Mesenchymal stem cell (in vitro differentiated cells and primary cell): ENCODE results near the gene CD2AP.

Source experiments
- DNase-seq: peaks from one replicate; pipeline ENCODE4 v3.0.0-alpha.2; 2013
- H2AFZ ChIP-seq: one replicate; pipeline ENCODE4 v1.6.1; 2013; ENCODE audit warnings: low read depth, mild to moderate bottlenecking, control low read depth, inconsistent platforms, low read length, moderate library complexity
- H2AK5ac ChIP-seq: 2 replicates; pipeline ENCODE4 v1.6.1; 2013; ENCODE audit warnings: low read length, moderate library complexity, mild to moderate bottlenecking, inconsistent platforms; ENCODE audit not compliant: severe bottlenecking
- H2BK120ac ChIP-seq: one replicate; pipeline ENCODE4 v1.6.1; 2013; ENCODE audit warnings: low read depth, mild to moderate bottlenecking, inconsistent platforms, low read length, moderate library complexity
- H2BK12ac ChIP-seq, 2 experiments: one replicate each; pipeline ENCODE4 v1.6.1; 2013; ENCODE audit warnings: inconsistent platforms in 2 of 2, low read length in 2 of 2, mild to moderate bottlenecking in 2 of 2, moderate library complexity in 2 of 2, control low read depth in 1 of 2
- H2BK15ac ChIP-seq: one replicate; pipeline ENCODE4 v1.6.1; 2013; ENCODE audit warnings: mild to moderate bottlenecking, low read depth, inconsistent platforms; ENCODE audit not compliant: poor library complexity, severe bottlenecking
- H2BK5ac ChIP-seq: 2 replicates; pipeline ENCODE4 v1.6.1; 2013; ENCODE audit warnings: low read depth, mild to moderate bottlenecking, low read length, control low read depth, inconsistent platforms; ENCODE audit not compliant: poor library complexity, severe bottlenecking
- H3K14ac ChIP-seq, 2 experiments: one replicate each; pipeline ENCODE4 v1.6.1; 2013; ENCODE audit warnings: inconsistent platforms in 2 of 2, low read length in 2 of 2, control low read depth in 1 of 2, mild to moderate bottlenecking in 1 of 2, moderate library complexity in 1 of 2
- H3K18ac ChIP-seq, 2 experiments: one replicate each; pipeline ENCODE4 v1.6.1; 2013; ENCODE audit warnings: inconsistent platforms in 2 of 2, low read length in 2 of 2, control low read depth in 1 of 2, low read depth in 1 of 2, mild to moderate bottlenecking in 1 of 2
- H3K23ac ChIP-seq, 2 experiments: one replicate each; pipeline ENCODE4 v1.6.1; 2013; ENCODE audit warnings: inconsistent platforms in 2 of 2, low read length in 2 of 2, mild to moderate bottlenecking in 2 of 2, moderate library complexity in 2 of 2, control low read depth in 1 of 2
- H3K27ac ChIP-seq: 2 replicates; pipeline ENCODE4 v1.5.1; 2013; ENCODE audit warnings: mild to moderate bottlenecking, moderate library complexity, low read length, control low read depth, inconsistent platforms; ENCODE audit not compliant: poor library complexity, severe bottlenecking
- H3K27me3 ChIP-seq, 2 experiments: 2 replicates each; pipeline versions ENCODE4 v1.6.1 to v1.7.0; 2013; ENCODE audit warnings: low read length in 2 of 2, mild to moderate bottlenecking in 2 of 2, moderate library complexity in 2 of 2, control low read depth in 1 of 2, inconsistent platforms in 1 of 2; ENCODE audit not compliant: control insufficient read depth in 1 of 2, insufficient read depth in 1 of 2
- H3K36me3 ChIP-seq, 2 experiments: 2 replicates each; pipeline versions ENCODE4 v1.6.1 to v1.7.0; 2013; ENCODE audit warnings: low read length in 2 of 2, control low read depth in 1 of 2, inconsistent platforms in 1 of 2, low read depth in 1 of 2, mild to moderate bottlenecking in 1 of 2; ENCODE audit not compliant: insufficient read depth in 2 of 2, control insufficient read depth in 1 of 2
- H3K4ac ChIP-seq, 2 experiments: one replicate each; pipeline ENCODE4 v1.6.1; 2013; ENCODE audit warnings: inconsistent platforms in 2 of 2, low read length in 2 of 2, mild to moderate bottlenecking in 2 of 2, moderate library complexity in 2 of 2, control low read depth in 1 of 2, low read depth in 1 of 2
- H3K4me1 ChIP-seq: 2 replicates; pipeline ENCODE4 v1.6.1; 2013; ENCODE audit warnings: low read depth, low read length, control low read depth; ENCODE audit not compliant: control insufficient read depth, insufficient read depth
- H3K4me2 ChIP-seq: 2 replicates; pipeline ENCODE4 v1.6.1; 2013; ENCODE audit warnings: low read length, mild to moderate bottlenecking, inconsistent platforms; ENCODE audit not compliant: poor library complexity, severe bottlenecking
- H3K4me3 ChIP-seq, 2 experiments: 2 replicates each; pipeline versions ENCODE4 v1.5.1 to v1.7.0; 2013; ENCODE audit warnings: low read length in 2 of 2, mild to moderate bottlenecking in 2 of 2, control low read depth in 1 of 2, low read depth in 1 of 2; ENCODE audit not compliant: insufficient read depth in 1 of 2
- H3K79me1 ChIP-seq: replicated peaks from 2 replicates; pipeline ENCODE4 v1.6.1; 2013; ENCODE audit warnings: mild to moderate bottlenecking, control low read depth, low read length, inconsistent platforms; ENCODE audit not compliant: poor library complexity, severe bottlenecking
- H3K9ac ChIP-seq: 2 replicates; pipeline ENCODE4 v1.7.0; 2013; ENCODE audit warnings: mild to moderate bottlenecking, low read length, moderate library complexity
- H3K9me3 ChIP-seq: 2 replicates; pipeline ENCODE4 v1.7.0; 2013; ENCODE audit warnings: mild to moderate bottlenecking, low read length; ENCODE audit not compliant: control insufficient read depth
- H4K8ac ChIP-seq: one replicate; pipeline ENCODE4 v1.6.1; 2013; ENCODE audit warnings: inconsistent platforms, mild to moderate bottlenecking, low read length, moderate library complexity
- H4K91ac ChIP-seq: one replicate; pipeline ENCODE4 v1.6.1; 2013; ENCODE audit warnings: mild to moderate bottlenecking, low read length, inconsistent platforms
- WGBS: methylation state at CpG from one replicate; pipeline ENCODE4 v1.1.7; 2013; ENCODE audit warnings: mixed read lengths; 5-methylcytosine and 5-hydroxymethylcytosine counted together

The CD2AP gene

GRCh38 chr6:47595785-47596184 lies 118.2 kb downstream of the CD2AP start:
- H3K79me1 ChIP-seq, result peaks cover 20% of the 10 kb centered on the region
- H4K8ac ChIP-seq, result no peak overlapping the region
- no peak overlapping the region for H2BK15ac ChIP-seq
- H3K23ac ChIP-seq, result no peak overlapping the region
- H3K4me1 ChIP-seq, result no peaks in the 10 kb centered on the region
- H3K4me2 ChIP-seq, result no peak overlapping the region
- H3K36me3 ChIP-seq, result peaks cover 10 to 69% of the 10 kb centered on the region in 2 experiments
- 100% methylated on average over 1 of the region's 1 CpG for WGBS
- H3K27ac ChIP-seq, result no peak overlapping the region
- no peak overlapping the region for H3K4ac ChIP-seq
- no peak overlapping the region for H2AK5ac ChIP-seq
- no peak overlapping the region for H3K4me3 ChIP-seq
- DNase-seq, result no peak
- H3K18ac ChIP-seq, result no peak overlapping the region
- no peak overlapping the region for H3K9ac ChIP-seq
- H2BK12ac ChIP-seq, result no peak overlapping the region
- H3K27me3 ChIP-seq, result no peaks in the 10 kb centered on the region
- H2AFZ ChIP-seq, result no peak overlapping the region
- H3K9me3 ChIP-seq, result no peaks in the 10 kb centered on the region
- no peak overlapping the region for H4K91ac ChIP-seq
- no peak overlapping the region for H2BK5ac ChIP-seq
- no peak overlapping the region for H3K14ac ChIP-seq
- H2BK120ac ChIP-seq, result no peak overlapping the region

DNA sequence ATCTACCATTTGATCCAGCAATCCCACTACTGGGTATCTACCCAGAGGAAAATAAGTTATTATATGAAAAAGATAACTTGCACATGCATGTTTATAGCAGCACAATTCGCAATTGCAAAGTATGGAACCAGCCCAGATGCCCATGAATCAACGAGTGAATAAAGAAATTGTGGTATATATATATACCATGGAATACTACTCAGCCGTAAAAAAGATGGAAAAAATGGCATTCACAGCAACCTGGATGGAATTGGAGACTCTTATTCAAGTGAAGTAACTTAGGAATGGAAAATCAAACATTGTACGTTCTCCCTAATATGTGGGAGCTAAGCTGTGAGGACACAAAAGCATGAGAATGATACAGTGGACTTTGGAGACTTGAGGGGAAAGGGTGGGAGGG lies 120.8 kb downstream of the CD2AP start:
- Histone ChIP-seq H2BK5ac (no peak overlapping the region), H4K8ac (no peak overlapping the region), H3K4me3 (no peak overlapping the region), H3K79me1 (peaks cover 14% of the 10 kb centered on the region), H2BK12ac (no peak overlapping the region), H3K4ac (no peak overlapping the region), H2BK15ac (no peak overlapping the region), H2BK120ac (no peak overlapping the region), H3K14ac (no peak overlapping the region), H3K36me3 (peaks cover 10 to 46% of the 10 kb centered on the region in 2 experiments), H3K4me1 (no peaks in the 10 kb centered on the region), H3K27me3 (no peaks in the 10 kb centered on the region), H3K9me3 (no peaks in the 10 kb centered on the region), H3K27ac (no peak overlapping the region), H4K91ac (no peak overlapping the region), H3K4me2 (no peak overlapping the region), H3K18ac (no peak overlapping the region), H2AFZ (no peak overlapping the region), H3K23ac (no peak overlapping the region), H3K9ac (no peak overlapping the region), H2AK5ac (no peak overlapping the region)
- DNase-seq, result no peak
- WGBS, result 100% methylated on average over 4 of the region's 4 CpGs

DNA sequence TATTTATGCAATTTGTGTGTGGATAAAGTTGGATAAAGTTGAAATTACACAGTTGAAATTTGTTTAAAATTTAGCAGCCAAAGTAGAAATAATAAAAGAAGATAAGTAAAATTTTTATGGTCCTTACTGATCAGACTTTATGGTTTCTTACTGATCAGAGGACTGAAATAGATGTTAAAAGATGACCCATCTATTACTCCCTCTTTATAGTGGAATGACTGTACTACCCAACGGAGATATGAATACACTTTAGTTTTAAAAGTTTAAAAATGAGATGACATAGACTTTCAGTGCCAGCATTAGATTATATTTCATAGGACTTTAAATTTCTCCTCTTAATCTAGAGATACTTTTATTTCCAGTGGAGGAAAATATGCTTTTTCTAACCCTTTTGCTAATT lies 121.9 kb downstream of the CD2AP start:
- no peak for DNase-seq
- no peaks in the 10 kb centered on the region for H3K4me1 ChIP-seq

DNA sequence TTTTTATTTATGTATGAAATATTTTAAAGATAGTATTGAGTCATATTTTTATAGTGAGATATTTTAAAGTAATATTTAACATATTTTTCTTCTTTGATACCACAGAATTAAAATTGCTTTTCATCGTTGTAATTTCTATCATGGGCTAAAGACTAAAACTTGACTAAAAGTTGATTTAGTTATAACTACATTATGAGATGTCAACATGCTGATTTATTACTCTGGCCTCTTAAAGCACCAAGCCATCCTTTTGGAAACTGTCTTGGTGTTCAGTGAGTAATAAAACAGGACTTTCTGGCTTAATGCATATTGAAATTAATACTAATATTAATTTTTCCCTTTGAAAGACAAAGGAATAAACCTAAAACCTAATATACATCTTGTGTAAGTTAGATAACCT lies 125.6 kb downstream of the CD2AP start:
- Histone ChIP-seq H3K27ac (no peak overlapping the region), H4K8ac (no peak overlapping the region), H3K27me3 (no peaks in the 10 kb centered on the region), H3K9ac (no peak overlapping the region), H2BK15ac (no peak overlapping the region), H3K4me1 (no peaks in the 10 kb centered on the region), H3K23ac (no peak overlapping the region), H3K36me3 (peaks cover 0 to 38% of the 10 kb centered on the region in 2 experiments), H4K91ac (no peak overlapping the region), H2BK120ac (no peak overlapping the region), H2AFZ (no peak overlapping the region), H2AK5ac (no peak overlapping the region), H3K4me3 (no peak overlapping the region), H3K4me2 (no peak overlapping the region), H3K14ac (no peak overlapping the region), H2BK12ac (no peak overlapping the region), H3K79me1 (peaks cover 8% of the 10 kb centered on the region), H3K18ac (no peak overlapping the region), H3K4ac (no peak overlapping the region), H3K9me3 (no peaks in the 10 kb centered on the region), H2BK5ac (no peak overlapping the region)
- no peak for DNase-seq
- no CpG with 5 or more reads among the region's 1 CpG for WGBS

More for the DNA sequence above, 121.9 kb downstream of the CD2AP start:
- Histone ChIP-seq H3K4me3 (no peak overlapping the region), H2AFZ (no peak overlapping the region), H2AK5ac (no peak overlapping the region), H2BK120ac (no peak overlapping the region), H3K23ac (no peak overlapping the region), H4K91ac (no peak overlapping the region), H3K36me3 (peaks cover 10 to 39% of the 10 kb centered on the region in 2 experiments), H2BK5ac (no peak overlapping the region), H3K4ac (no peak overlapping the region), H2BK12ac (no peak overlapping the region), H3K27ac (no peak overlapping the region), H3K79me1 (peaks cover 14% of the 10 kb centered on the region), H3K9me3 (no peaks in the 10 kb centered on the region), H3K4me2 (no peak overlapping the region), H4K8ac (no peak overlapping the region), H2BK15ac (no peak overlapping the region), H3K14ac (no peak overlapping the region), H3K27me3 (no peaks in the 10 kb centered on the region), H3K18ac (no peak overlapping the region), H3K9ac (no peak overlapping the region)
- no CpG with 5 or more reads among the region's 1 CpG for WGBS
